HG02678 (cell line): ENCODE measurements around the gene C13orf42.
"Not testable (repeated sequence)": the region's sequence is repeated elsewhere in the genome, so short reads cannot be mapped to it uniquely, and the experiment has no call there.

Source experiments
- ATAC-seq: cut with Tn5 transposase; IDR thresholded peaks from one replicate; pipeline ENCODE4 v1.9.1; 2021; ENCODE audit warnings: mild to moderate bottlenecking, moderate library complexity; ENCODE audit not compliant: unreplicated experiment

The C13orf42 gene

GRCh38 chr13:51122868-51123566 lies 11.9 kb upstream of the C13orf42 start:
- ATAC-seq = no peak

GRCh38 chr13:51120873-51121272 lies 9.8 kb upstream of the C13orf42 start:
- not testable (repeated sequence) for ATAC-seq

- no peak for ATAC-seq
Measured at GRCh38 chr13:51118809-51119431, 7.8 kb upstream of the C13orf42 start.

GRCh38 chr13:51113969-51114368 lies 2.9 kb upstream of the C13orf42 start:
- no peak for ATAC-seq

- ATAC-seq = no peak
Measured at GRCh38 chr13:51113186-51113881, 2.3 kb upstream of the C13orf42 start.

- no peak for ATAC-seq
Measured at GRCh38 chr13:51112771-51113170, 1.7 kb upstream of the C13orf42 start.

- no peak for ATAC-seq
Measured at GRCh38 chr13:51111997-51112396, 923 bp upstream of the C13orf42 start.

GRCh38 chr13:51107996-51108395 lies 3.1 kb downstream of the C13orf42 start:
- no peak for ATAC-seq

- no peak for ATAC-seq
Measured at GRCh38 chr13:51105046-51105445, 6.0 kb downstream of the C13orf42 start.

- no peak for ATAC-seq
Measured at GRCh38 chr13:51101636-51102235, 9.3 kb downstream of the C13orf42 start.

GRCh38 chr13:51097353-51098043 lies 13.6 kb downstream of the C13orf42 start:
- ATAC-seq = no peak

- ATAC-seq = no peak
Measured at GRCh38 chr13:51096131-51096530, 14.9 kb downstream of the C13orf42 start.

GRCh38 chr13:51093574-51093973 lies 17.5 kb downstream of the C13orf42 start:
- ATAC-seq = no peak

GRCh38 chr13:51091839-51092238 lies 19.2 kb downstream of the C13orf42 start:
- no peak for ATAC-seq

GRCh38 chr13:51083706-51084105 lies 27.4 kb downstream of the C13orf42 start:
- no peak for ATAC-seq

- ATAC-seq = not testable (repeated sequence)
Measured at GRCh38 chr13:51080478-51081065, 30.5 kb downstream of the C13orf42 start.

GRCh38 chr13:51071493-51071892 lies 39.6 kb downstream of the C13orf42 start:
- no peak for ATAC-seq

- peak; percentile 83 for ATAC-seq
Measured at GRCh38 chr13:51070005-51070649, 40.9 kb downstream of the C13orf42 start.

GRCh38 chr13:51068501-51068900 lies 42.6 kb downstream of the C13orf42 start:
- ATAC-seq = no peak

- ATAC-seq = no peak
Measured at GRCh38 chr13:51067706-51068105, 43.4 kb downstream of the C13orf42 start.
